ENCODE measurements around the gene DPEP3.

- TF ChIP-seq, protein P1, sequence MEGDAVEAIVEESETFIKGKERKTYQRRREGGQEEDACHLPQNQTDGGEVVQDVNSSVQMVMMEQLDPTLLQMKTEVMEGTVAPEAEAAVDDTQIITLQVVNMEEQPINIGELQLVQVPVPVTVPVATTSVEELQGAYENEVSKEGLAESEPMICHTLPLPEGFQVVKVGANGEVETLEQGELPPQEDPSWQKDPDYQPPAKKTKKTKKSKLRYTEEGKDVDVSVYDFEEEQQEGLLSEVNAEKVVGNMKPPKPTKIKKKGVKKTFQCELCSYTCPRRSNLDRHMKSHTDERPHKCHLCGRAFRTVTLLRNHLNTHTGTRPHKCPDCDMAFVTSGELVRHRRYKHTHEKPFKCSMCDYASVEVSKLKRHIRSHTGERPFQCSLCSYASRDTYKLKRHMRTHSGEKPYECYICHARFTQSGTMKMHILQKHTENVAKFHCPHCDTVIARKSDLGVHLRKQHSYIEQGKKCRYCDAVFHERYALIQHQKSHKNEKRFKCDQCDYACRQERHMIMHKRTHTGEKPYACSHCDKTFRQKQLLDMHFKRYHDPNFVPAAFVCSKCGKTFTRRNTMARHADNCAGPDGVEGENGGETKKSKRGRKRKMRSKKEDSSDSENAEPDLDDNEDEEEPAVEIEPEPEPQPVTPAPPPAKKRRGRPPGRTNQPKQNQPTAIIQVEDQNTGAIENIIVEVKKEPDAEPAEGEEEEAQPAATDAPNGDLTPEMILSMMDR (IDR thresholded peaks at IDR 0.05) = no peak
- TF ChIP-seq EZH2 (IDR thresholded peaks at IDR 0.05) (no peak), EZH2phosphoT487 (IDR thresholded peaks at IDR 0.05) (no peak)
Observed at GRCh38 chr16:68005211-68005610, 24.9 kb upstream of the DPEP3 start.

Data from neural progenitor cell (in vitro differentiated cells).